ENCODE results near the gene SAPCD1.

DNA sequence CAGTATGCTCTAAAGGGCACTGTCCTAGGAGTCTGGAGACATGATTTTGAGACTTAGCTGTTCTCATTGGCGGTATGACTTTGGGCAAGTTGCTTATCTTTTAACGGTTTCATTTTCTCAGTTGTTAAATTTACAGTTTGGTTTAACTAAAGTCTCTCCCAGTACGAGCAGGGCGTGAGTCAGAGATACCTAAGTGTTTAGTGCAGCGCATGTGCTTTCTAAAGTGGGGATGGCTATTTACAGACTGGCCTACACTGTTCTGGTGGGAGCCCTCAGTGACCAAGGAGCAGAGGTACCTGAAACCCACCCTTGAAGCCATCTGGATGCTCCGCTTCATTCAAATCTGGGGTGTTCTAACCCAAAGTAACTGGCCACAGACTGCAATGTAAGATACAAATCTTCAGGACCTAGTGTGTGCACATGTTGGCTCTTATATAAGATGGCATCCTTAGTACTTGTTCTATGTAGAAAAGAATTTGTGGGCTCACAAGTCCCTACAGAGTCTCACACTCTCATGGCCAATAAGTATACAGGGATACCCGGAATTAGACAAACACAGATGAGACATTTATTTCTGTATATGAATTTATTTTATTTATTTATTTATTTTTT lies 11.9 kb upstream of the SAPCD1 start:
- TF ChIP-seq ZFX (IDR thresholded peaks at IDR 0.05; ENCODE audit: borderline replicate concordance), result no peak
- TF ChIP-seq, protein P1, sequence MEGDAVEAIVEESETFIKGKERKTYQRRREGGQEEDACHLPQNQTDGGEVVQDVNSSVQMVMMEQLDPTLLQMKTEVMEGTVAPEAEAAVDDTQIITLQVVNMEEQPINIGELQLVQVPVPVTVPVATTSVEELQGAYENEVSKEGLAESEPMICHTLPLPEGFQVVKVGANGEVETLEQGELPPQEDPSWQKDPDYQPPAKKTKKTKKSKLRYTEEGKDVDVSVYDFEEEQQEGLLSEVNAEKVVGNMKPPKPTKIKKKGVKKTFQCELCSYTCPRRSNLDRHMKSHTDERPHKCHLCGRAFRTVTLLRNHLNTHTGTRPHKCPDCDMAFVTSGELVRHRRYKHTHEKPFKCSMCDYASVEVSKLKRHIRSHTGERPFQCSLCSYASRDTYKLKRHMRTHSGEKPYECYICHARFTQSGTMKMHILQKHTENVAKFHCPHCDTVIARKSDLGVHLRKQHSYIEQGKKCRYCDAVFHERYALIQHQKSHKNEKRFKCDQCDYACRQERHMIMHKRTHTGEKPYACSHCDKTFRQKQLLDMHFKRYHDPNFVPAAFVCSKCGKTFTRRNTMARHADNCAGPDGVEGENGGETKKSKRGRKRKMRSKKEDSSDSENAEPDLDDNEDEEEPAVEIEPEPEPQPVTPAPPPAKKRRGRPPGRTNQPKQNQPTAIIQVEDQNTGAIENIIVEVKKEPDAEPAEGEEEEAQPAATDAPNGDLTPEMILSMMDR (IDR thresholded peaks at IDR 0.05), result no peak

Measured in 22Rv1 (cell line).